HEK293 (cell line): Measurements from ENCODE around the gene PPM1L.
"Not testable (repeated sequence)": the region's sequence is repeated elsewhere in the genome, so short reads cannot be mapped to it uniquely, and the experiment has no call there.

ENCODE experiments used
- CTCF ChIA-PET: fragments of 350-600 bp; formaldehyde crosslinking; extraction: SDS; loops from one replicate; lab custom pipeline; 2021; ENCODE audit warnings: antibody characterized with exemption; lab: Yijun Ruan, JAX
- POLR2A ChIA-PET: fragments of 300-600 bp; formaldehyde crosslinking; extraction: SDS; loops from one replicate; lab custom pipeline; 2020; ENCODE audit warnings: antibody characterized with exemption, inconsistent platforms; lab: Yijun Ruan, JAX
- H3K27ac ChIP-seq: fragments of 200-500 bp; sonication (Bioruptor generic); 2 replicates; pipeline ENCODE4 v1.5.1; 2014; ENCODE audit warnings: low read depth, low read length, control low read depth, inconsistent platforms; ENCODE audit errors: extremely low read depth
- H3K36me3 ChIP-seq, 2 experiments: fragments of 200-500 bp in 1 of 2; sonication (Bioruptor generic) in 1 of 2; 1 replicate in 1 of 2; 2 replicates in 1 of 2; pipeline ENCODE4 v1.5.1; 2014 to 2017; ENCODE audit warnings: inconsistent platforms in 2 of 2, low read length in 2 of 2; ENCODE audit not compliant: control insufficient read depth in 2 of 2, insufficient read depth in 1 of 2
- H3K4me1 ChIP-seq: fragments of 200-500 bp; sonication (Bioruptor generic); 2 replicates; pipeline ENCODE4 v1.5.1; 2014; ENCODE audit warnings: mild to moderate bottlenecking, low read length, inconsistent platforms; ENCODE audit not compliant: control insufficient read depth, insufficient read depth
- H3K4me3 ChIP-seq: 2 replicates; pipeline ENCODE4 v1.5.1; 2011; ENCODE audit warnings: low read depth, mild to moderate bottlenecking, control low read depth, low read length, moderate library complexity
- H3K9me3 ChIP-seq: fragments of 200-500 bp; sonication (Bioruptor generic); 2 replicates; pipeline ENCODE4 v1.5.1; 2014; ENCODE audit warnings: low read depth, low read length, inconsistent platforms; ENCODE audit not compliant: control insufficient read depth, insufficient read depth
- CTCF ChIP-seq: fragments of 450-650 bp; formaldehyde crosslinking; IDR thresholded peaks from 2 replicates; pipeline ENCODE4 v1.5.1; 2016; ENCODE audit warnings: missing biosample characterization, missing genetic modification characterization
- HIC1 ChIP-seq: fragments of 450-650 bp; formaldehyde crosslinking; IDR thresholded peaks from 2 replicates; pipeline ENCODE4 v1.5.1; 2016; ENCODE audit warnings: missing biosample characterization, missing genetic modification characterization
- KLF8 ChIP-seq: fragments of 450-650 bp; formaldehyde crosslinking; IDR thresholded peaks from 2 replicates; pipeline ENCODE4 v1.5.1; 2016; ENCODE audit warnings: missing biosample characterization, missing genetic modification characterization
- OSR2 ChIP-seq: fragments of 450-650 bp; formaldehyde crosslinking; IDR thresholded peaks from 2 replicates; pipeline ENCODE4 v1.5.1; 2016; ENCODE audit warnings: missing biosample characterization, missing genetic modification characterization
- SP7 ChIP-seq: fragments of 450-650 bp; formaldehyde crosslinking; IDR thresholded peaks from 2 replicates; pipeline ENCODE4 v1.5.1; 2016; ENCODE audit warnings: missing biosample characterization, missing genetic modification characterization
- ZBTB6 ChIP-seq: fragments of 450-650 bp; formaldehyde crosslinking; IDR thresholded peaks from 2 replicates; pipeline ENCODE4 v1.5.1; 2017; ENCODE audit warnings: missing biosample characterization, missing genetic modification characterization
- ZNF112 ChIP-seq: fragments of 450-650 bp; formaldehyde crosslinking; IDR thresholded peaks from 2 replicates; pipeline ENCODE4 v1.5.0; 2017; ENCODE audit warnings: missing biosample characterization, missing genetic modification characterization
- ZNF146 ChIP-seq: fragments of 450-650 bp; formaldehyde crosslinking; IDR thresholded peaks from 2 replicates; pipeline ENCODE4 v1.5.1; 2016; ENCODE audit warnings: missing biosample characterization, missing genetic modification characterization
- ZNF416 ChIP-seq: fragments of 450-650 bp; formaldehyde crosslinking; IDR thresholded peaks from 2 replicates; pipeline ENCODE4 v1.5.1; 2016; ENCODE audit warnings: missing biosample characterization, missing genetic modification characterization
- ZNF433 ChIP-seq: fragments of 450-650 bp; formaldehyde crosslinking; IDR thresholded peaks from 2 replicates; pipeline ENCODE4 v1.5.1; 2016; ENCODE audit warnings: missing biosample characterization, missing genetic modification characterization, low read depth
- ZNF48 ChIP-seq: fragments of 450-650 bp; formaldehyde crosslinking; IDR thresholded peaks from 2 replicates; pipeline ENCODE4 v1.5.1; 2016; ENCODE audit warnings: missing biosample characterization, missing genetic modification characterization
- ZNF510 ChIP-seq: fragments of 450-650 bp; formaldehyde crosslinking; IDR thresholded peaks from 2 replicates; pipeline ENCODE4 v1.5.1; 2018; ENCODE audit warnings: mild to moderate bottlenecking, missing genetic modification characterization, missing biosample characterization; ENCODE audit not compliant: insufficient replicate concordance
- ZNF626 ChIP-seq: fragments of 450-650 bp; sonication (Bioruptor Pico); formaldehyde crosslinking; IDR thresholded peaks from 2 replicates; pipeline ENCODE4 v1.5.1; 2018; ENCODE audit warnings: missing biosample characterization, missing genetic modification characterization, inconsistent platforms
- ZNF777 ChIP-seq: fragments of 450-650 bp; formaldehyde crosslinking; IDR thresholded peaks from 2 replicates; pipeline ENCODE4 v1.5.1; 2017; ENCODE audit warnings: missing biosample characterization, missing genetic modification characterization, borderline replicate concordance
- ZSCAN18 ChIP-seq: fragments of 450-650 bp; formaldehyde crosslinking; IDR thresholded peaks from 2 replicates; pipeline ENCODE4 v1.5.1; 2016; ENCODE audit warnings: missing biosample characterization, missing genetic modification characterization
- ZXDB ChIP-seq: fragments of 450-650 bp; formaldehyde crosslinking; IDR thresholded peaks from 2 replicates; pipeline ENCODE4 v1.5.1; 2016; ENCODE audit warnings: missing biosample characterization, missing genetic modification characterization

PPM1L gene

GRCh38 chr3:160999274-160999673 lies 243.2 kb downstream of the PPM1L start (continued):
- TF ChIP-seq CTCF (tag by site-specific recombination): no peak
- no peak for TF ChIP-seq HIC1 (tag by site-specific recombination)
- no peak for TF ChIP-seq ZNF416
- TF ChIP-seq ZNF626: no peak

- CTCF ChIA-PET: no interaction called here
- POLR2A ChIA-PET: no interaction called here
- Histone ChIP-seq H3K9me3 (no peaks in the 10 kb centered on the region), H3K4me1 (no peaks in the 10 kb centered on the region), H3K4me3 (no peak overlapping the region)
- TF ChIP-seq ZNF48 (tag by site-specific recombination): no peak
- TF ChIP-seq, all 188 proteins: peak for 0
- Histone ChIP-seq H3K36me3 (no peaks in the 10 kb centered on the region), H3K27ac (no peak overlapping the region)
Observed at GRCh38 chr3:161008086-161008485, 252.1 kb downstream of the PPM1L start.

GRCh38 chr3:161010151-161010550 lies 254.1 kb downstream of the PPM1L start:
- H3K4me3 ChIP-seq, CTCF ChIA-PET, POLR2A ChIA-PET: not testable (repeated sequence)

GRCh38 chr3:161014843-161015749 lies 259.1 kb downstream of the PPM1L start:
- H3K4me3 ChIP-seq: no peak overlapping the region
- H3K36me3 ChIP-seq: no peaks in the 10 kb centered on the region
- ChIA-PET CTCF (interaction anchor here (0.6 to 0.7 kb wide), 2 partner anchors 265 to 475 kb away, joined by 3 read pairs; no protein-coding TSS in a partner anchor), POLR2A (no interaction called here)
- H3K9me3 ChIP-seq: no peaks in the 10 kb centered on the region
- no peak overlapping the region for H3K27ac ChIP-seq
- no peaks in the 10 kb centered on the region for H3K4me1 ChIP-seq
- TF ChIP-seq ZNF777 (tag by site-specific recombination) (no peak), ZNF510 (no peak), ZNF433 (tag by site-specific recombination) (no peak), OSR2 (no peak), SP7 (tag by site-specific recombination) (no peak), KLF8 (tag by site-specific recombination) (no peak), ZSCAN18 (no peak), ZNF112 (tag by site-specific recombination) (no peak), ZXDB (tag by site-specific recombination) (no peak), ZBTB6 (tag by site-specific recombination) (no peak)

More at GRCh38 chr3:161010151-161010550, 254.1 kb downstream of the PPM1L start:
- not testable (repeated sequence) for H3K36me3 ChIP-seq, H3K4me1 ChIP-seq, H3K27ac ChIP-seq
- TF ChIP-seq ZNF146 (tag by site-specific recombination): peak; percentile 97
- TF ChIP-seq, all 188 proteins: peak for 1; not testable (repeated sequence) for 187
- H3K9me3 ChIP-seq: not testable (repeated sequence)
